Tibial nerve (tissue), 3 donors: ENCODE data around the gene CEACAM18.

Experiments
- POLR2A ChIP-seq, 2 donors: fragments of 450-650 bp; IDR thresholded peaks; one replicate each; pipeline ENCODE4 v1.6.1; 2017; ENCODE audit warnings: antibody characterized with exemption in 2 of 2, mild to moderate bottlenecking in 2 of 2, moderate library complexity in 2 of 2
- TF ChIP-seq, protein P1 (sequence below), 5 experiments: fragments of 200-600 bp in 3 of 5; fragments of 450-650 bp in 2 of 5; sonication (generic) in 3 of 5; IDR thresholded peaks; one replicate each; pipeline ENCODE4 v1.5.1; 2016 to 2019; ENCODE audit warnings: antibody characterized with exemption in 5 of 5, mild to moderate bottlenecking in 3 of 5, moderate library complexity in 2 of 5

DNA sequence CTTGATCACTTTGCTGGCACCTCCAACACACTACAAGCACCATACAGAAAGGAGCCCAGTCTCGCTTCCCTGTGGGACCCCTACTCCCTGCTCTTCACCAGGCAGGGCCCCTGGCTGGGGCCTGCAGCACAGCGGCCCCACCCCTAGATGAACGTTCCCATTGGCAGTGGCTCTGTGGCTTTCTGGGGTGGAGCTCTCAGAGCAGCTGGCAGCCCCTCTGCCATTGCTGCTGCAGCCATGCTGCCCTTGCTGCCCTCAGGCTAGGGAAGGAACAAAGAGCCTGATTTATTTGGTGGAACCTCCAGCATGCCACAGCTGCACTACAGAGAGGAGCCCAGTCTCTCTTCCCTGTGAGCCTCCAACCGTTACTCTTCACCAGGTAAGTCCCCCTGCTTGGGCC is 47.3 kb downstream of the CEACAM18 start:
- TF ChIP-seq, protein P1, sequence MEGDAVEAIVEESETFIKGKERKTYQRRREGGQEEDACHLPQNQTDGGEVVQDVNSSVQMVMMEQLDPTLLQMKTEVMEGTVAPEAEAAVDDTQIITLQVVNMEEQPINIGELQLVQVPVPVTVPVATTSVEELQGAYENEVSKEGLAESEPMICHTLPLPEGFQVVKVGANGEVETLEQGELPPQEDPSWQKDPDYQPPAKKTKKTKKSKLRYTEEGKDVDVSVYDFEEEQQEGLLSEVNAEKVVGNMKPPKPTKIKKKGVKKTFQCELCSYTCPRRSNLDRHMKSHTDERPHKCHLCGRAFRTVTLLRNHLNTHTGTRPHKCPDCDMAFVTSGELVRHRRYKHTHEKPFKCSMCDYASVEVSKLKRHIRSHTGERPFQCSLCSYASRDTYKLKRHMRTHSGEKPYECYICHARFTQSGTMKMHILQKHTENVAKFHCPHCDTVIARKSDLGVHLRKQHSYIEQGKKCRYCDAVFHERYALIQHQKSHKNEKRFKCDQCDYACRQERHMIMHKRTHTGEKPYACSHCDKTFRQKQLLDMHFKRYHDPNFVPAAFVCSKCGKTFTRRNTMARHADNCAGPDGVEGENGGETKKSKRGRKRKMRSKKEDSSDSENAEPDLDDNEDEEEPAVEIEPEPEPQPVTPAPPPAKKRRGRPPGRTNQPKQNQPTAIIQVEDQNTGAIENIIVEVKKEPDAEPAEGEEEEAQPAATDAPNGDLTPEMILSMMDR (IDR thresholded peaks at IDR 0.05) = no peak
- TF ChIP-seq POLR2A (IDR thresholded peaks at IDR 0.05) = no peak
